ENCODE data around the gene PAX6.

DNA sequence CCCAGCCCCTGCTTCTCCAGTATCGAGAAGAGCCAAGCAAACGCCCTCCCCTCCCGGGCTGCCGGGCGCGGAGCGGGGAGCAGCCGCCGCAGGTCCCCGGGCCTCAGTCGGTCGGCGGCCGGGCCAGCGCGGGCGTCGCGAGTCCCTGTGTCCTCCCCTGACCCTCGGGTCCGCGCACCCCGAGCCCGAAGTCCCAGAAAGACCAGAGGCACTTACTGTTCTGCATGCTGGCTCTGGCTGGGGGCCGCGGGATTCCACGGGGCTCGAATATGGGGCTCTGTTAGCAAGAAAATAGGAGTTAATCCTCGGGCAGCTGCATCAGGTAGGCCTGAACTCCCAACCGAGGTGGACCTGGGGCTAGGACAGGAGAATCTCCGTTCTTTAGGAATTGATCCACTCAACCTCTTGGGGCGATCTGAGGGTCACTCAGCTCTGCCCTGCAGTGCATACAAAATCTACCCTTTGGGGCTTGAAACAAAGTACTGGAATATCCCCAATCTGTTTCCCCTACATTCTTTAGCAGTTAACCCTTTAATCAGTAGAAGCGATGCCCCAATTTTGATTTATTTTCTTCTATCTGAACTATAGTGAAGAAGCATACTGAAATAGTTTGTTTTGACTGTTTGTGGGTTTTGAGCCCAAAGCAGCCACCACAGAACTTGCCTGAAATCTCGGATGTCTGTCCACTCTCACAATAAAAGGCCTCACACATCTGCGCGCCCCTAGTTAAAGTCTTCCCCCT lies 4.8 kb downstream of the PAX6 start:
- TF ChIP-seq, protein P1, sequence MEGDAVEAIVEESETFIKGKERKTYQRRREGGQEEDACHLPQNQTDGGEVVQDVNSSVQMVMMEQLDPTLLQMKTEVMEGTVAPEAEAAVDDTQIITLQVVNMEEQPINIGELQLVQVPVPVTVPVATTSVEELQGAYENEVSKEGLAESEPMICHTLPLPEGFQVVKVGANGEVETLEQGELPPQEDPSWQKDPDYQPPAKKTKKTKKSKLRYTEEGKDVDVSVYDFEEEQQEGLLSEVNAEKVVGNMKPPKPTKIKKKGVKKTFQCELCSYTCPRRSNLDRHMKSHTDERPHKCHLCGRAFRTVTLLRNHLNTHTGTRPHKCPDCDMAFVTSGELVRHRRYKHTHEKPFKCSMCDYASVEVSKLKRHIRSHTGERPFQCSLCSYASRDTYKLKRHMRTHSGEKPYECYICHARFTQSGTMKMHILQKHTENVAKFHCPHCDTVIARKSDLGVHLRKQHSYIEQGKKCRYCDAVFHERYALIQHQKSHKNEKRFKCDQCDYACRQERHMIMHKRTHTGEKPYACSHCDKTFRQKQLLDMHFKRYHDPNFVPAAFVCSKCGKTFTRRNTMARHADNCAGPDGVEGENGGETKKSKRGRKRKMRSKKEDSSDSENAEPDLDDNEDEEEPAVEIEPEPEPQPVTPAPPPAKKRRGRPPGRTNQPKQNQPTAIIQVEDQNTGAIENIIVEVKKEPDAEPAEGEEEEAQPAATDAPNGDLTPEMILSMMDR (conservative IDR thresholded peaks at IDR 0.05) = no peak
- TF ChIP-seq EZH2 (IDR thresholded peaks at IDR 0.05; ENCODE audit: low read depth) = no peak

Data from PC-9 (cell line).